Adrenal gland (tissue), 5 donors: ENCODE results near the gene PARD3B.

Source experiments
- CTCF ChIP-seq, 6 experiments: fragments of 450-650 bp in 4 of 6; fragments of 200-600 bp in 2 of 6; sonication (generic) in 1 of 6; IDR thresholded peaks; 1 replicate in 5 of 6; 2 replicates in 1 of 6; pipeline versions ENCODE4 v1.5.1 to v1.8.0; 2016 to 2021; ENCODE audit warnings: antibody characterized with exemption in 6 of 6, mild to moderate bottlenecking in 2 of 6, moderate library complexity in 1 of 6
- POLR2A ChIP-seq, 2 donors: fragments of 450-650 bp; IDR thresholded peaks; one replicate each; pipeline ENCODE4 v1.6.1; 2017; ENCODE audit warnings: antibody characterized with exemption in 2 of 2, mild to moderate bottlenecking in 2 of 2, moderate library complexity in 1 of 2
- donor health status: DM: no; HTN: no; CAD: no.

- TF ChIP-seq CTCF (IDR thresholded peaks at IDR 0.05) (no peak), POLR2A (IDR thresholded peaks at IDR 0.05) (no peak)
Observed at GRCh38 chr2:205210494-205210893, 665.2 kb downstream of the PARD3B start.
